B cell (primary cell): ENCODE measurements around the gene EIPR1. TPM values are rescaled to one million over a fixed set of nuclear protein-coding genes. Genes with fewer than 3 reads are reported as not detected.
"Not testable (repeated sequence)": the region's sequence is repeated elsewhere in the genome, so short reads cannot be mapped to it uniquely, and the experiment has no call there.

Source experiments
- ATAC-seq: fragments of 200-7000 bp; cut with Tn5 transposase; one replicate; pipeline ENCODE4 v1.10.0; 2021; ENCODE audit warnings: low read depth, mild to moderate bottlenecking, moderate number of reproducible peaks, moderate library complexity
- CTCF ChIA-PET: fragments of 350-600 bp; sonication (Branson Sonifier 250); formaldehyde crosslinking; loops from one replicate; lab custom pipeline; 2021; ENCODE audit warnings: antibody characterized with exemption, inconsistent platforms; lab: Charles Lee
- POLR2A ChIA-PET: fragments of 350-600 bp; sonication (Branson Sonifier 250); formaldehyde crosslinking; loops from one replicate; lab custom pipeline; 2021; ENCODE audit warnings: antibody characterized with exemption; lab: Charles Lee
- DNase-seq: peaks from one replicate; pipeline ENCODE4 v3.0.0; 2013
- H2AFZ ChIP-seq: 2 replicates; pipeline ENCODE4 v1.6.1; 2012; ENCODE audit warnings: mild to moderate bottlenecking, low read depth, low read length; ENCODE audit not compliant: insufficient read depth, poor library complexity, severe bottlenecking
- H3K27ac ChIP-seq, 2 donors: 1 replicate in 1 of 2; 2 replicates in 1 of 2; pipeline ENCODE4 v1.5.1; 2012 to 2013; ENCODE audit warnings: low read length in 2 of 2, mild to moderate bottlenecking in 2 of 2, moderate library complexity in 1 of 2
- H3K27me3 ChIP-seq, 4 experiments: fragments of 200-600 bp in 1 of 4; sonication (generic) in 1 of 4; replicated peaks in 1 of 4; 1 replicate in 2 of 4; 2 replicates in 2 of 4; pipeline versions ENCODE4 v1.6.1 to v1.7.0; 2013 to 2016; ENCODE audit warnings: low read length in 3 of 4, mild to moderate bottlenecking in 2 of 4, mixed read lengths in 1 of 4, moderate library complexity in 1 of 4; ENCODE audit not compliant: insufficient read depth in 4 of 4, control insufficient read depth in 3 of 4; ENCODE audit errors: control extremely low read depth in 1 of 4
- H3K36me3 ChIP-seq, 2 experiments: replicated peaks in 1 of 2; 1 replicate in 1 of 2; 2 replicates in 1 of 2; pipeline versions ENCODE4 v1.6.1 to v1.7.1; 2013; ENCODE audit warnings: low read length in 1 of 2; ENCODE audit not compliant: insufficient read depth in 2 of 2, control insufficient read depth in 1 of 2; ENCODE audit errors: control extremely low read depth in 1 of 2, extremely low read depth in 1 of 2
- H3K4me1 ChIP-seq, 2 donors: fragments of 200-600 bp in 1 of 2; sonication (generic) in 1 of 2; 1 replicate in 1 of 2; 2 replicates in 1 of 2; pipeline versions ENCODE4 v1.5.1 to v1.6.1; 2013 to 2017; ENCODE audit warnings: low read length in 2 of 2; ENCODE audit not compliant: control insufficient read depth in 2 of 2, insufficient read depth in 2 of 2
- H3K4me2 ChIP-seq: replicated peaks from 2 replicates; pipeline ENCODE3; 2012; ENCODE audit warnings: mild to moderate bottlenecking, low read depth, low read length; ENCODE audit not compliant: poor library complexity, severe bottlenecking
- H3K4me3 ChIP-seq, 5 experiments: fragments of 200-600 bp in 1 of 5; sonication (generic) in 1 of 5; 1 replicate in 3 of 5; 2 replicates in 2 of 5; pipeline versions ENCODE4 v1.5.1 to v1.7.0; 2011 to 2016; ENCODE audit warnings: low read length in 4 of 5, mild to moderate bottlenecking in 4 of 5, low read depth in 2 of 5, control low read depth in 1 of 5, moderate library complexity in 1 of 5; ENCODE audit not compliant: insufficient read depth in 1 of 5; ENCODE audit errors: control extremely low read depth in 1 of 5, extremely low read depth in 1 of 5
- H3K79me2 ChIP-seq: fragments of 200-600 bp; sonication (generic); one replicate; pipeline ENCODE4 v1.6.0; 2016; ENCODE audit warnings: low read length; ENCODE audit not compliant: control insufficient read depth, insufficient read depth
- H3K9ac ChIP-seq: fragments of 200-600 bp; sonication (generic); 2 replicates; pipeline ENCODE4 v1.6.1; 2017; ENCODE audit warnings: mild to moderate bottlenecking, low read length, moderate library complexity
- H3K9me3 ChIP-seq, 3 donors: one replicate each; pipeline versions ENCODE4 v1.6.1 to v1.7.1; 2013; ENCODE audit warnings: low read length in 2 of 3; ENCODE audit not compliant: control insufficient read depth in 2 of 3, insufficient read depth in 1 of 3; ENCODE audit errors: control extremely low read depth in 1 of 3
- H4K20me1 ChIP-seq: 2 replicates; pipeline ENCODE4 v1.6.0; 2012; ENCODE audit warnings: mild to moderate bottlenecking, low read length; ENCODE audit not compliant: insufficient read depth, control insufficient read depth, poor library complexity, severe bottlenecking
- H3K27ac Mint-ChIP-seq: one replicate; pipeline ENCODE4 v1.8.0; 2021; ENCODE audit warnings: mixed read lengths
- H3K27me3 Mint-ChIP-seq: one replicate; pipeline ENCODE4 v1.8.0; 2021; ENCODE audit warnings: mixed read lengths
- H3K4me1 Mint-ChIP-seq: one replicate; pipeline ENCODE4 v1.8.0; 2021; ENCODE audit warnings: mixed read lengths
- H3K4me3 Mint-ChIP-seq: one replicate; pipeline ENCODE4 v1.8.0; 2021; ENCODE audit warnings: mixed read lengths
- H3K9me3 Mint-ChIP-seq: one replicate; pipeline ENCODE4 v1.8.0; 2022; ENCODE audit warnings: mixed read lengths; ENCODE audit not compliant: insufficient read depth
- CTCF ChIP-seq: fragments of 200-600 bp; IDR thresholded peaks from one replicate; pipeline ENCODE4 v1.8.0; 2022; ENCODE audit warnings: antibody characterized with exemption, mild to moderate bottlenecking
- EZH2 ChIP-seq: IDR thresholded peaks from 2 replicates; pipeline ENCODE4 v1.6.1; 2012; ENCODE audit warnings: borderline replicate concordance, low read depth, mild to moderate bottlenecking, moderate library complexity, low read length; ENCODE audit not compliant: insufficient read depth, poor library complexity, severe bottlenecking
- WGBS: methylation state at CpG from one replicate; pipeline ENCODE4 v1.1.5; 2013; ENCODE audit warnings: missing lambda C conversion rate; ENCODE audit not compliant: insufficient coverage; 5-methylcytosine and 5-hydroxymethylcytosine counted together
- intact Hi-C: fragments of 100-400 bp; cut with micrococcal nuclease; formaldehyde crosslinking; loops from one replicate; pipeline ENCODE4 v1.10.0; 2022
- polyA plus RNA-seq: library from polyadenylated mRNA; depleted of rRNA; stranded (reverse); fragments of >200 nt; gene quantifications from 2 replicates; pipeline ENCODE4 v1.2.3, GENCODE V29; 2012
- total RNA-seq, 2 donors: library from RNA; stranded (reverse); fragments of 120-200 nt in 1 of 2; gene quantifications; 1 replicate in 1 of 2; 2 replicates in 1 of 2; pipeline versions ENCODE4 v1.2.3 to v1.2.4, GENCODE V29; 2013 to 2022

The EIPR1 gene
- total and polyA plus RNA-seq, 2 donors (not counting 1 experiment from before 2014, with no cell fraction given), result 31.8 to 37.0 TPM

DNA sequence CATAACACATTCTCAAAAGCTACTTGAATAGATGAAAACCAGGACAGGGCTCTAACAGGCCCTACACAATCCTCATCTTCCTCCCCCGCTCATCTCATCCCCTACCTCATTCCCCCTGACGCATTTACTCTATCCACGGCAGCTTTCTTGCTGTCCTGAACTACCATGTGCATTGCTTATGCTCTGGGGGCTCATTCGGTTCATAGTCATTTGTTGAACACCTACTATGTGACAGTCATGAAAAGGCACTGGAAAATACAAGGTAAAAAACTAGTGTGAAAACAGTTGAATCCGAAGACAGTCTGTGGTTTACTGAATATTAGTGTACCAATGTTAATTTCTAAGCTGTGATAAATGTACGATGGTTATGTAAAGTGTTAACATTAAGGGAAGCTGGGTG is 797 bp downstream of the EIPR1 start:
- peaks cover 33% of the 10 kb centered on the region for H3K79me2 ChIP-seq
- 92% methylated on average over 5 of the region's 6 CpGs for WGBS

GRCh38 chr2:3369340-3370181 is 8.1 kb downstream of the EIPR1 start:
- H3K27me3 ChIP-seq, H4K20me1 ChIP-seq, H3K27me3 Mint-ChIP-seq, H3K9me3 ChIP-seq, H3K9me3 Mint-ChIP-seq, H3K9ac ChIP-seq, intact Hi-C loops, H3K4me3 Mint-ChIP-seq, H3K27ac Mint-ChIP-seq, DNase-seq, H3K4me1 ChIP-seq, H3K4me2 ChIP-seq, H3K27ac ChIP-seq, CTCF ChIA-PET, H2AFZ ChIP-seq, H3K36me3 ChIP-seq, ATAC-seq, H3K4me1 Mint-ChIP-seq, POLR2A ChIA-PET, H3K4me3 ChIP-seq: not testable (repeated sequence)
- 89% methylated on average over 9 of the region's 34 CpGs for WGBS
- H3K79me2 ChIP-seq, result peaks cover 42% of the 10 kb centered on the region

More for the DNA sequence above, 797 bp downstream of the EIPR1 start:
- Mint-ChIP-seq H3K27me3 (no peaks in the 10 kb centered on the region), H3K27ac (peak overlapping the region; percentile 69), H3K4me1 (peaks cover 42% of the 10 kb centered on the region), H3K9me3 (no peaks in the 10 kb centered on the region), H3K4me3 (peak overlapping the region; percentile 98)
- Histone ChIP-seq H3K4me3 (peak overlapping the region; percentile 51 to 97 (median 83)), H2AFZ (peak overlapping the region; percentile 88), H4K20me1 (peaks cover 7% of the 10 kb centered on the region), H3K27ac (peak overlapping the region in 1 of 2 donors; percentile 90), H3K9me3 (peaks cover 0 to 17% (median 0%) of the 10 kb centered on the region in 3 donors), H3K9ac (peak overlapping the region; percentile 80), H3K36me3 (peaks cover 7% of the 10 kb centered on the region in 2 experiments), H3K4me2 (peak overlapping the region; percentile 79), H3K4me1 (peaks cover 32 to 37% of the 10 kb centered on the region in 2 donors), H3K27me3 (no peaks in the 10 kb centered on the region)
- DNase-seq, result no peak
- POLR2A ChIA-PET, result no interaction called here
- ATAC-seq, result no peak
- no peak for TF ChIP-seq EZH2
- TF ChIP-seq CTCF, result no peak
- CTCF ChIA-PET, result no interaction called here
- intact Hi-C loops, result loop anchor here (1.0 to 5.0 kb wide), 5 partner anchors 85 to 765 kb away; partner anchors contain the start of genes ADI1, RNASEH1 and RPS7
